PC-9 (cell line): ENCODE data around the gene PPFIA4. TPM values are rescaled to one million over a fixed set of nuclear protein-coding genes. Genes with fewer than 3 reads are reported as not detected.

Source experiments
- BruUV-seq: library from RNA; stranded (reverse); fragments of 400-500 nt; replicated peaks from 2 replicates; lab custom pipeline; 2021; lab: Mats Ljungman, UMichigan
- CTCF ChIA-PET: fragments of 300-600 bp; sonication (Branson Sonifier 250); formaldehyde crosslinking; loops from one replicate; lab custom pipeline; 2022; ENCODE audit warnings: antibody characterized with exemption; lab: Charles Lee
- POLR2A ChIA-PET: fragments of 300-600 bp; sonication (Branson Sonifier 250); formaldehyde crosslinking; loops from one replicate; lab custom pipeline; 2022; ENCODE audit warnings: antibody characterized with exemption; ENCODE audit not compliant: unreplicated experiment; lab: Charles Lee
- DNase-seq, 2 experiments: peaks; one replicate each; pipeline versions ENCODE4 v3.0.0 to v3.0.0-alpha.2; 2015 to 2022; ENCODE audit warnings: mixed read lengths in 1 of 2
- H2AFZ ChIP-seq: fragments of 200-600 bp; sonication (generic); 2 replicates; pipeline ENCODE4 v1.8.1; 2017; ENCODE audit warnings: antibody characterized with exemption
- H3F3A ChIP-seq: fragments of 200-600 bp; sonication (generic); 2 replicates; pipeline ENCODE4 v1.8.1; 2017; ENCODE audit warnings: antibody characterized with exemption, mild to moderate bottlenecking, low read depth; ENCODE audit not compliant: insufficient read depth
- H3K27ac ChIP-seq: fragments of 200-600 bp; sonication (generic); 2 replicates; pipeline ENCODE4 v1.6.1; 2016; ENCODE audit warnings: mixed run types
- H3K27me3 ChIP-seq: fragments of 200-600 bp; sonication (generic); 2 replicates; pipeline ENCODE4 v1.6.1; 2016; ENCODE audit warnings: low read depth, mixed run types; ENCODE audit not compliant: insufficient read depth
- H3K36me3 ChIP-seq: fragments of 200-600 bp; sonication (generic); 2 replicates; pipeline ENCODE4 v1.6.1; 2016; ENCODE audit warnings: low read depth, mixed run types
- H3K4me1 ChIP-seq: fragments of 200-600 bp; sonication (generic); replicated peaks from 2 replicates; pipeline ENCODE4 v1.6.1; 2016; ENCODE audit warnings: mixed run types; ENCODE audit not compliant: insufficient read depth
- H3K4me2 ChIP-seq: fragments of 200-600 bp; sonication (generic); 2 replicates; pipeline ENCODE4 v1.6.1; 2017; ENCODE audit warnings: mixed run types
- H3K4me3 ChIP-seq: fragments of 200-600 bp; sonication (generic); 2 replicates; pipeline ENCODE4 v1.6.1; 2016; ENCODE audit warnings: mixed run types
- H3K79me2 ChIP-seq: fragments of 200-600 bp; sonication (generic); 2 replicates; pipeline ENCODE4 v1.6.1; 2017; ENCODE audit warnings: low read depth, mixed run types
- H3K9me2 ChIP-seq: fragments of 200-600 bp; sonication (generic); 2 replicates; pipeline ENCODE4 v1.8.1; 2017; ENCODE audit warnings: mild to moderate bottlenecking; ENCODE audit not compliant: insufficient read depth
- H3K9me3 ChIP-seq: fragments of 200-600 bp; sonication (generic); 2 replicates; pipeline ENCODE4 v1.8.1; 2016; ENCODE audit warnings: low read depth; ENCODE audit not compliant: insufficient read depth
- H4K20me1 ChIP-seq: fragments of 200-600 bp; sonication (generic); 2 replicates; pipeline ENCODE4 v1.8.1; 2017; ENCODE audit not compliant: insufficient read depth
- EZH2 ChIP-seq: fragments of 200-600 bp; sonication (generic); IDR thresholded peaks from 2 replicates; pipeline ENCODE4 v1.8.0; 2017; ENCODE audit warnings: antibody characterized with exemption, low read depth
- intact Hi-C: fragments of 100-400 bp; cut with micrococcal nuclease; formaldehyde crosslinking; loops from one replicate; pipeline ENCODE4 v1.10.0; 2022; ENCODE audit not compliant: unreplicated experiment
- total RNA-seq: library from RNA; stranded (reverse); gene quantifications from 2 replicates; pipeline ENCODE4 v1.2.3, GENCODE V29; 2021
- TF ChIP-seq, protein P1 (sequence below): fragments of 200-600 bp; sonication (generic); conservative IDR thresholded peaks from 2 replicates; pipeline ENCODE4 v1.6.1; 2017; ENCODE audit warnings: mixed run types, antibody characterized with exemption, mild to moderate bottlenecking, moderate library complexity

PPFIA4 gene
- total RNA-seq, 1 experiment from 2014 or later, result 1.2 TPM

DNA sequence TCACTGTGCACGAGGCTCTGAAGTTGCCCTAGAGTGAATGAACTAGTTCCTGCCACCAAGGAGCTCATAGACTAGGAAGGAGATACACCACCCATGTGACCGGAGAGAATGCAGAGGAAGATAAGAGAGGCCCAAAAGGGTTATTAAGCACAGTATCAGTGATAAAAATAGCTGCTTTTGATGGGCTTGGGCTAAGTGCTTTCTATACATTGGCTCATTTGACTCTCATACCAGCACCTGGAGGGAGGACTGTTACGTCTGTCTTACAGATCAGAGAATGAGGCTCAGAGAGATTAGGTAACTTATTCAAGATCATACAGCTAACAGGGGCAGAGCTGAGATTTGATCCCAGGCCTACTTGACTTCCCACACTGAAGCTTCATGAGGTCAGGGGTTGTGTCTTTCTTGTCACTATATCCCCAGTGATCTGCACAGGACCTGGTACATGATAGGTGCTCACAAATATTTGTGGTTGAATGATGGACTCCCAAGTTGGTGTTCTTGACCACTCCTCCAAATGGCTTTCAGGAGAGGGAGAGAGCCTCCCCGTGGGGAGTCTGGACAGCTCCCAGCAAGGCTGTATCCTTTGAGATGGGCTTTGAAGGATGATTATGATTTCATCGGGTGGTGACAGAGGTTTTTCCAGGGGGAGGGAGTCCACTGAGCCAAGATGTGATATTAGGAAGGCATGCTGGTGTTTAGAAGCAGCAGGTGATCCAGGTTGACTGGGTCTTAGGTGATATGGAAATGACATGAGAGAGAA is 14.4 kb downstream of the PPFIA4 start:
- no peaks in the 10 kb centered on the region for H3K36me3 ChIP-seq
- no peaks in the 10 kb centered on the region for H3K9me2 ChIP-seq
- H3K4me2 ChIP-seq, result no peak overlapping the region
- no peak overlapping the region for H3K4me3 ChIP-seq
- no peak overlapping the region for H2AFZ ChIP-seq
- ChIA-PET CTCF (interaction anchor here (0.5 to 2.9 kb wide), 5 partner anchors 77 to 297 kb away, joined by 3 to 27 read pairs (median 10); no protein-coding TSS in a partner anchor), POLR2A (no interaction called here)
- intact Hi-C loops, result no loop called here
- no peaks in the 10 kb centered on the region for H4K20me1 ChIP-seq
- TF ChIP-seq EZH2, result no peak
- TF ChIP-seq, protein P1, sequence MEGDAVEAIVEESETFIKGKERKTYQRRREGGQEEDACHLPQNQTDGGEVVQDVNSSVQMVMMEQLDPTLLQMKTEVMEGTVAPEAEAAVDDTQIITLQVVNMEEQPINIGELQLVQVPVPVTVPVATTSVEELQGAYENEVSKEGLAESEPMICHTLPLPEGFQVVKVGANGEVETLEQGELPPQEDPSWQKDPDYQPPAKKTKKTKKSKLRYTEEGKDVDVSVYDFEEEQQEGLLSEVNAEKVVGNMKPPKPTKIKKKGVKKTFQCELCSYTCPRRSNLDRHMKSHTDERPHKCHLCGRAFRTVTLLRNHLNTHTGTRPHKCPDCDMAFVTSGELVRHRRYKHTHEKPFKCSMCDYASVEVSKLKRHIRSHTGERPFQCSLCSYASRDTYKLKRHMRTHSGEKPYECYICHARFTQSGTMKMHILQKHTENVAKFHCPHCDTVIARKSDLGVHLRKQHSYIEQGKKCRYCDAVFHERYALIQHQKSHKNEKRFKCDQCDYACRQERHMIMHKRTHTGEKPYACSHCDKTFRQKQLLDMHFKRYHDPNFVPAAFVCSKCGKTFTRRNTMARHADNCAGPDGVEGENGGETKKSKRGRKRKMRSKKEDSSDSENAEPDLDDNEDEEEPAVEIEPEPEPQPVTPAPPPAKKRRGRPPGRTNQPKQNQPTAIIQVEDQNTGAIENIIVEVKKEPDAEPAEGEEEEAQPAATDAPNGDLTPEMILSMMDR, result no peak
- BruUV-seq, result no TSS peak
- no peaks in the 10 kb centered on the region for H3K9me3 ChIP-seq
- H3K27me3 ChIP-seq, result peaks cover 5% of the 10 kb centered on the region; the same call in 1 of the 2 replicates
- no peak for DNase-seq
- no peak overlapping the region for H3K27ac ChIP-seq
- H3F3A ChIP-seq, result no peaks in the 10 kb centered on the region
- no peaks in the 10 kb centered on the region for H3K79me2 ChIP-seq
- H3K4me1 ChIP-seq, result no peaks in the 10 kb centered on the region

DNA sequence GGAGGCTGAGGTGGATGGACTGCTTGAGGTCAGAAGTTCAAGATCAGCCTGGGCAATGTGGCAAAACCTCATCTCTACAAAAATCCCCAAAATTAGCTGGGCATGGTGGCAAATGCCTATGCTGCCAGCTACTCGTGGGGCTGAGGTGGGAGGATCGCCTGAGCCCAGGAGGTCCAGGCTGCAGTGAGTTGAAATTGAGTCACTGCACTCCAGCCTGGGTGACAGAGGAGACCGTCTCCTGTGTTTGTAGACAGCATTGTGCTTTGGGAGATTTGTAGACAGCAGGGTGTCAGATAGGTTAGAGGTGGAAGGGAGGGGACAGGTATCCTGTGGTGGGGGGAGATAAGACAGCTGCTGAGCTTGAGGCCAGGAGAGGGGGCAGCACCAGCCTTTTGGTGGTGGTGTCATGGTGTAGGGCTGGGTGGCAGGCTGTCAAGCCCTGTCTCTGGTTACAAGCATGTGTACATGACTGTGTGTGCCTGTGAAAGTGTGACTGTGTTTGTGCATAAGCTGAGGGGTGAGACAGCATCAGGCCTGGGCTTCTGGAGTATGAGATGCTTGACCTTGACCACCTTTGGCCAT is 15.2 kb downstream of the PPFIA4 start:
- H3K27ac ChIP-seq, result no peak overlapping the region
- no peaks in the 10 kb centered on the region for H3K9me3 ChIP-seq
- H3K9me2 ChIP-seq, result no peaks in the 10 kb centered on the region
- no peaks in the 10 kb centered on the region for H3F3A ChIP-seq
- TF ChIP-seq, protein P1, result no peak
- no peak for TF ChIP-seq EZH2
- no peaks in the 10 kb centered on the region for H3K4me1 ChIP-seq
- no peaks in the 10 kb centered on the region for H3K79me2 ChIP-seq
- H4K20me1 ChIP-seq, result no peaks in the 10 kb centered on the region
- BruUV-seq, result no TSS peak
- H3K4me2 ChIP-seq, result no peak overlapping the region
- DNase-seq, result no peak
- ChIA-PET POLR2A (no interaction called here), CTCF (interaction anchor here (0.7 to 2.9 kb wide), 3 partner anchors 175 to 227 kb away, joined by 3 to 27 read pairs (median 23); no protein-coding TSS in a partner anchor)
- H3K27me3 ChIP-seq, result peaks cover 2% of the 10 kb centered on the region; the same call in 1 of the 2 replicates
- no peak overlapping the region for H2AFZ ChIP-seq
- H3K4me3 ChIP-seq, result no peak overlapping the region
- no peaks in the 10 kb centered on the region for H3K36me3 ChIP-seq
- intact Hi-C loops, result no loop called here

DNA sequence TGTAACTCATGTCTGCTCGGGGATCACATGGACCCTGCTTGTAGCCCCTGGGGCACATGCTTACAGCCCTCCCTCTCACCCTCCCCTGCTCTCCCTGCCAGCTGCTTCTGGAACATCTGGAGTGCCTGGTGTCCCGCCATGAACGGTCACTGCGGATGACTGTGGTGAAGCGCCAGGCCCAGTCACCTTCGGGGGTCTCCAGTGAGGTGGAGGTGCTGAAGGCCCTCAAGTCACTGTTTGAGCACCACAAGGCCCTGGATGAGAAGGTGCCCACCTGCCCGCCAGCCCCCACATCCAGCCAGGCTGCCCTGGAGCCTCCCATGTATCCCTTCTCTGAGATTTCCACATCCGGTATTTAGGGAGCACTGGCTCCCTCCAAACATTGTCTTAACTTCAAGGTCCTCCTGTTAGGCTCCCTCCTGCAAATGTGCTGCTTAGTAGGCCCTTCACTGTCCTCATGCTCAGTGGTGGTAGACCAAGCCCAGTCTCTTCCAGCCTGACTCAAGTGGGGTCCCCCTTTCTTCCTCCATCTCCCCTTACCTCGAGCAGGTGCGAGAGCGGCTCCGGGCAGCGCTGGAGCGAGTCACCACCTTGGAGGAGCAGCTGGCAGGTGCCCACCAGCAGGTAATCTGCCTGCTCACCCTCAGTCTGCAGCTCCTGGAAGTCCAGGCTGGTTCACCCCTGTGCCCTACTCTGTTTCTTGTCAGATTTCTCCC is 17.7 kb downstream of the PPFIA4 start:
- intact Hi-C loops, result no loop called here

More for the DNA sequence above, 17.7 kb downstream of the PPFIA4 start:
- 0 out of 2 replicates have a peak, but pooled peaks cover 4% of the 10 kb centered on the region for H3K4me1 ChIP-seq
- H3K9me2 ChIP-seq, result no peaks in the 10 kb centered on the region
- no peak overlapping the region for H3K4me2 ChIP-seq
- DNase-seq, result no peak
- no peak overlapping the region for H2AFZ ChIP-seq
- no peak overlapping the region for H3K27ac ChIP-seq
- no peaks in the 10 kb centered on the region for H4K20me1 ChIP-seq
- no peaks in the 10 kb centered on the region for H3K9me3 ChIP-seq
- H3K27me3 ChIP-seq, result no peaks in the 10 kb centered on the region
- ChIA-PET POLR2A (no interaction called here), CTCF (no interaction called here)
- H3F3A ChIP-seq, result no peaks in the 10 kb centered on the region
- no peaks in the 10 kb centered on the region for H3K79me2 ChIP-seq
- H3K4me3 ChIP-seq, result no peak overlapping the region
- no TSS peak for BruUV-seq
- no peaks in the 10 kb centered on the region for H3K36me3 ChIP-seq
- TF ChIP-seq EZH2, result no peak
- TF ChIP-seq, protein P1, result no peak
